Measurements from ENCODE around the gene ASXL2.
"Not testable (repeated sequence)": the region's sequence is repeated elsewhere in the genome, so short reads cannot be mapped to it uniquely, and the experiment has no call there.

ASXL2 gene

GRCh38 chr2:25878361-25879132, at the start of gene ASXL2:
TSS of gene ASXL2 (minus strand) at chr2:25878487. CDS start at chr2:25878222, 265 bp downstream.
- DNase-seq (ENCODE audit: low read depth) = peak; percentile 97

- DNase-seq (ENCODE audit: low read depth) = no peak
Observed at GRCh38 chr2:25926984-25927756, 48.9 kb upstream of the ASXL2 start.

GRCh38 chr2:25922501-25922900, 44.2 kb upstream of the ASXL2 start:
- no peak for DNase-seq (ENCODE audit: low read depth)

GRCh38 chr2:25920786-25921415, 42.6 kb upstream of the ASXL2 start:
- no peak for DNase-seq (ENCODE audit: low read depth)

- no peak for DNase-seq (ENCODE audit: low read depth)
Observed at GRCh38 chr2:25920336-25920735, 42.0 kb upstream of the ASXL2 start.

- DNase-seq (ENCODE audit: low read depth) = no peak
Observed at GRCh38 chr2:25917832-25918231, 39.5 kb upstream of the ASXL2 start.

- DNase-seq (ENCODE audit: low read depth) = not testable (repeated sequence)
Observed at GRCh38 chr2:25917411-25917810, 39.1 kb upstream of the ASXL2 start.

- DNase-seq (ENCODE audit: low read depth) = peak; percentile 6
Observed at GRCh38 chr2:25915944-25916772, 37.9 kb upstream of the ASXL2 start.

- DNase-seq (ENCODE audit: low read depth) = not testable (repeated sequence)
Observed at GRCh38 chr2:25915411-25915810, 37.1 kb upstream of the ASXL2 start.

GRCh38 chr2:25913696-25913973, 35.3 kb upstream of the ASXL2 start:
- not testable (repeated sequence) for DNase-seq (ENCODE audit: low read depth)

GRCh38 chr2:25912851-25913695, 34.8 kb upstream of the ASXL2 start:
- DNase-seq (ENCODE audit: low read depth) = no peak

GRCh38 chr2:25909574-25909973, 31.3 kb upstream of the ASXL2 start:
- DNase-seq (ENCODE audit: low read depth) = not testable (repeated sequence)

GRCh38 chr2:25905126-25905525, 26.8 kb upstream of the ASXL2 start:
- DNase-seq (ENCODE audit: low read depth) = no peak

GRCh38 chr2:25903216-25903776, 25.0 kb upstream of the ASXL2 start:
- DNase-seq (ENCODE audit: low read depth) = no peak

GRCh38 chr2:25899404-25899970, 21.2 kb upstream of the ASXL2 start:
- no peak for DNase-seq (ENCODE audit: low read depth)

GRCh38 chr2:25897506-25897905, 19.2 kb upstream of the ASXL2 start:
- DNase-seq (ENCODE audit: low read depth) = no peak

GRCh38 chr2:25896308-25896707, 18.0 kb upstream of the ASXL2 start:
- DNase-seq (ENCODE audit: low read depth) = not testable (repeated sequence)

- DNase-seq (ENCODE audit: low read depth) = no peak
Observed at GRCh38 chr2:25895610-25896009, 17.3 kb upstream of the ASXL2 start.

- DNase-seq (ENCODE audit: low read depth) = no peak
Observed at GRCh38 chr2:25895018-25895417, 16.7 kb upstream of the ASXL2 start.

- no peak for DNase-seq (ENCODE audit: low read depth)
Observed at GRCh38 chr2:25894135-25894830, 16.0 kb upstream of the ASXL2 start.

Data from stimulated activated CD8-positive, alpha-beta memory T cell treated with anti-CD3 and anti-CD28 coated beads, Interleukin-12 subunit alpha, Interleukin-12 subunit beta, amount 100 ng/mL, for 4 hours (primary cell).